ENCODE measurements around the gene DSE.
"Not testable (repeated sequence)": the region's sequence is repeated elsewhere in the genome, so short reads cannot be mapped to it uniquely, and the experiment has no call there.

The DSE gene

GRCh38 chr6:116328528-116328903 lies 42.2 kb upstream of the DSE start:
- DNase-seq (ENCODE audit: low spot score) = no peak
- TF ChIP-seq, protein P1, sequence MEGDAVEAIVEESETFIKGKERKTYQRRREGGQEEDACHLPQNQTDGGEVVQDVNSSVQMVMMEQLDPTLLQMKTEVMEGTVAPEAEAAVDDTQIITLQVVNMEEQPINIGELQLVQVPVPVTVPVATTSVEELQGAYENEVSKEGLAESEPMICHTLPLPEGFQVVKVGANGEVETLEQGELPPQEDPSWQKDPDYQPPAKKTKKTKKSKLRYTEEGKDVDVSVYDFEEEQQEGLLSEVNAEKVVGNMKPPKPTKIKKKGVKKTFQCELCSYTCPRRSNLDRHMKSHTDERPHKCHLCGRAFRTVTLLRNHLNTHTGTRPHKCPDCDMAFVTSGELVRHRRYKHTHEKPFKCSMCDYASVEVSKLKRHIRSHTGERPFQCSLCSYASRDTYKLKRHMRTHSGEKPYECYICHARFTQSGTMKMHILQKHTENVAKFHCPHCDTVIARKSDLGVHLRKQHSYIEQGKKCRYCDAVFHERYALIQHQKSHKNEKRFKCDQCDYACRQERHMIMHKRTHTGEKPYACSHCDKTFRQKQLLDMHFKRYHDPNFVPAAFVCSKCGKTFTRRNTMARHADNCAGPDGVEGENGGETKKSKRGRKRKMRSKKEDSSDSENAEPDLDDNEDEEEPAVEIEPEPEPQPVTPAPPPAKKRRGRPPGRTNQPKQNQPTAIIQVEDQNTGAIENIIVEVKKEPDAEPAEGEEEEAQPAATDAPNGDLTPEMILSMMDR (IDR thresholded peaks at IDR 0.05; ENCODE audit: borderline replicate concordance, control extremely low read depth, extremely low read depth, insufficient read depth, missing control alignments) = no peak
- in situ Hi-C loops (cut with MboI; ENCODE audit: low sequenced_read_pairs, unreplicated experiment) = no loop called here

GRCh38 chr6:116329156-116329555 lies 41.6 kb upstream of the DSE start:
- in situ Hi-C loops (cut with MboI; ENCODE audit: low sequenced_read_pairs, unreplicated experiment) = no loop called here
- DNase-seq (ENCODE audit: low spot score) = no peak
- TF ChIP-seq, protein P1 (IDR thresholded peaks at IDR 0.05; ENCODE audit: borderline replicate concordance, control extremely low read depth, extremely low read depth, insufficient read depth, missing control alignments) = no peak

DNA sequence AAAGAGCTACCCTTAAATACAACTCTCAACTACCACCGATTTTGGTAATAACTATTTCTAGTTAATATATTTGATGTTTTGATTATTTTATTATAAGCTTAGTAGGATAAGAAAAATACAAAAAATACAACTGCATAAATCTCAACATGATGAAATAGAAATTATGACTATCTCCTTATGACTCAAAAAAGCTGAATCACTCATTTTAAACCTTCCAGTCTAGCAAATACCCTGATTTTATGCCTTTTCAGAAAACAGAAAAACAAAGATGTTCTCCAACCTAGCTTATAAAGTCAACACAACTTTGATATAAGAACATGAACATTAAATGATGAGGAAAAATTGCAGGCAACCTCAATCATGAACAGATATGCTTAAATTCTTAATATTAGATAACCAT lies 40.2 kb upstream of the DSE start:
- DNase-seq (ENCODE audit: low spot score) = no peak
- in situ Hi-C loops (cut with MboI; ENCODE audit: low sequenced_read_pairs, unreplicated experiment) = no loop called here
- TF ChIP-seq, protein P1 (IDR thresholded peaks at IDR 0.05; ENCODE audit: borderline replicate concordance, control extremely low read depth, extremely low read depth, insufficient read depth, missing control alignments) = no peak

DNA sequence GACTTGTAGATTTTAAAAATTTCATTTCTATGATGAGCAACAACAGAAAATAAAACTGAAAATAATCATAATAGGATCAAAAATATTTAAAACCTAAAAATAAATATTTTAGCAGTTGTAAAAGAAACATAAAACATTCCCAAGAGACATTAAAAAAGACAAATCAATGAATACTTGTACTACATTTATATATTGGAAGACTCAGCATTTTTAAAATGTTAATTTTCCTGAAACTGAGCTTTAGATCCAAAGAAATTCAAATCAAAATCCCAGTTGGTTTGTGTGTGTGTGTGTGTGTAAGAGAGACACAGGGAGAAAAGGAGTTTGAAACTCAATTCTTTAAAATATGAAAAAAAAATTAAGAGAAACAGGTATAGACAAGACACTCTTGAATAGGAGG lies 38.7 kb upstream of the DSE start:
- in situ Hi-C loops (cut with MboI; ENCODE audit: low sequenced_read_pairs, unreplicated experiment) = no loop called here
- TF ChIP-seq, protein P1 (IDR thresholded peaks at IDR 0.05; ENCODE audit: borderline replicate concordance, control extremely low read depth, extremely low read depth, insufficient read depth, missing control alignments) = no peak

GRCh38 chr6:116334638-116335409 lies 35.9 kb upstream of the DSE start:
- in situ Hi-C loops (cut with MboI; ENCODE audit: low sequenced_read_pairs, unreplicated experiment); DNase-seq (ENCODE audit: low spot score): not testable (repeated sequence)

More for the DNA sequence above, 38.7 kb upstream of the DSE start:
- DNase-seq (ENCODE audit: low spot score) = no peak

GRCh38 chr6:116335612-116336215 lies 35.0 kb upstream of the DSE start:
- in situ Hi-C loops (cut with MboI; ENCODE audit: low sequenced_read_pairs, unreplicated experiment) = no loop called here
- TF ChIP-seq, protein P1 (IDR thresholded peaks at IDR 0.05; ENCODE audit: borderline replicate concordance, control extremely low read depth, extremely low read depth, insufficient read depth, missing control alignments) = no peak
- DNase-seq (ENCODE audit: low spot score) = no peak

DNA sequence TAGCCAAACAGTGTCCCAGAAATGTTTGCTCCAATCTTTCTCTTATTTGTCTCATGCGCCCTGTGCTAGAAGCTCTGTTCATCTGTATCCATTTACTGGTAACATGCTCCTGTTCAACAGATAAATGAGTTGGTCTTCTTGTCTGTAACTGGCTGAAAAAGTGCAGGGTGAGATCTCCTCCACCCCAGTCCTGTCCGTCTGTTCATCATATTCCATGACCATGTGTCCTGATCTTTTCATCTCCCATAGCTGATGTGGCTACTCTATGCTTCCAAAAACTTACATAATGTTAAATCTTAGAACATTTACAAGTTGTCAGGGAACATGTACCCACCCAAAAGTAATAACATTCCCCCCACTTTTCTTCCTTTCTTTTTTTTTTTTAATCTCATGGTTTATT lies 31.8 kb upstream of the DSE start:
- TF ChIP-seq, protein P1 (IDR thresholded peaks at IDR 0.05; ENCODE audit: borderline replicate concordance, control extremely low read depth, extremely low read depth, insufficient read depth, missing control alignments) = no peak
- in situ Hi-C loops (cut with MboI; ENCODE audit: low sequenced_read_pairs, unreplicated experiment) = no loop called here
- no peak for DNase-seq (ENCODE audit: low spot score)

- DNase-seq (ENCODE audit: low spot score); in situ Hi-C loops (cut with MboI; ENCODE audit: low sequenced_read_pairs, unreplicated experiment): not testable (repeated sequence)
Measured at GRCh38 chr6:116340625-116341024, 30.1 kb upstream of the DSE start.

All from GM13976 (cell line).